Lower lobe of right lung (tissue), 2 donors: ENCODE data around the gene SEMA5A. TPM values are rescaled to one million over a fixed set of nuclear protein-coding genes. Genes with fewer than 3 reads are reported as not detected.

Source experiments
- ATAC-seq, 2 donors: fragments of 200-7000 bp; cut with Tn5 transposase; one replicate each; pipeline ENCODE4 v1.9.1; 2020 to 2022; ENCODE audit warnings: mild to moderate bottlenecking in 2 of 2, moderate library complexity in 2 of 2
- DNase-seq: peaks from one replicate; pipeline ENCODE4 v3.0.0-alpha.2; 2020
- H3K27ac ChIP-seq: fragments of 200-600 bp; one replicate; pipeline ENCODE4 v1.8.0; 2022
- H3K27me3 ChIP-seq: fragments of 200-600 bp; one replicate; pipeline ENCODE4 v1.8.0; 2022; ENCODE audit warnings: low read depth
- H3K36me3 ChIP-seq: fragments of 200-600 bp; one replicate; pipeline ENCODE4 v1.8.0; 2022; ENCODE audit warnings: mild to moderate bottlenecking
- H3K4me1 ChIP-seq: fragments of 200-600 bp; one replicate; pipeline ENCODE4 v1.8.0; 2022
- H3K4me3 ChIP-seq: fragments of 200-600 bp; one replicate; pipeline ENCODE4 v1.8.0; 2022; ENCODE audit warnings: mild to moderate bottlenecking
- H3K9me3 ChIP-seq: fragments of 200-600 bp; one replicate; pipeline ENCODE4 v1.8.0; 2022
- intact Hi-C: fragments of 100-400 bp; cut with DNase I; formaldehyde crosslinking; loops from one replicate; pipeline ENCODE4 v1.11.0; 2022
- total RNA-seq: library from RNA; stranded (reverse); fragmentation: NEBNext Ultra II Directional; extraction: Animal tissue kit (Norgen Biotek cat#: 25700); gene quantifications from one replicate; pipeline ENCODE4 v1.2.1, GENCODE V29; 2021
- TF ChIP-seq, protein P1 (sequence below): fragments of 200-600 bp; IDR thresholded peaks from one replicate; pipeline ENCODE4 v1.8.0; 2022; ENCODE audit warnings: antibody characterized with exemption, mild to moderate bottlenecking
- donor health status: DM: no; HTN: yes; CAD: no; lungs with severe emphysema.

Gene SEMA5A
- total RNA-seq, 1 donor from 2014 or later: 29.3 TPM

DNA sequence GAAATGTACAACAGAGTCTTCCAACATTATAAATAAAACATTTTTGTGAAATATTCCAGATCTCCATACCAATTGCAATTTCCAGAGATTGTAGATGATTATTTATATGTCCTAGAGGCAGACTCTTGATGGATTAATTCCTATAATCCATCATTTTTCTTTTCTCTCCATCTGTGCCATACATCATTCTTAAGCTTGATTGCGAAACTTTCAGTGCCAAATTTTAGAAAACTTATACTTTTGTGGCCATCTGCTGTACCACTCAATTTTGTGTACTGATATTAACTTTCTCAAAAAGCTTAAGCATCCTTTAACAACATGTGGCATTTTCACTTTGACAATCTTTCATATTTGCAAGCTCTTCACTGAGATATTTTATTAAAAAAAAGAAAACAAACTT is 446.9 kb downstream of the SEMA5A start:
- Histone ChIP-seq H3K4me3 (no peak overlapping the region), H3K36me3 (no peaks in the 10 kb centered on the region), H3K4me1 (no peaks in the 10 kb centered on the region), H3K27me3 (no peaks in the 10 kb centered on the region), H3K9me3 (no peaks in the 10 kb centered on the region), H3K27ac (no peak overlapping the region)
- no peak for DNase-seq
- no peak for ATAC-seq
- TF ChIP-seq, protein P1, sequence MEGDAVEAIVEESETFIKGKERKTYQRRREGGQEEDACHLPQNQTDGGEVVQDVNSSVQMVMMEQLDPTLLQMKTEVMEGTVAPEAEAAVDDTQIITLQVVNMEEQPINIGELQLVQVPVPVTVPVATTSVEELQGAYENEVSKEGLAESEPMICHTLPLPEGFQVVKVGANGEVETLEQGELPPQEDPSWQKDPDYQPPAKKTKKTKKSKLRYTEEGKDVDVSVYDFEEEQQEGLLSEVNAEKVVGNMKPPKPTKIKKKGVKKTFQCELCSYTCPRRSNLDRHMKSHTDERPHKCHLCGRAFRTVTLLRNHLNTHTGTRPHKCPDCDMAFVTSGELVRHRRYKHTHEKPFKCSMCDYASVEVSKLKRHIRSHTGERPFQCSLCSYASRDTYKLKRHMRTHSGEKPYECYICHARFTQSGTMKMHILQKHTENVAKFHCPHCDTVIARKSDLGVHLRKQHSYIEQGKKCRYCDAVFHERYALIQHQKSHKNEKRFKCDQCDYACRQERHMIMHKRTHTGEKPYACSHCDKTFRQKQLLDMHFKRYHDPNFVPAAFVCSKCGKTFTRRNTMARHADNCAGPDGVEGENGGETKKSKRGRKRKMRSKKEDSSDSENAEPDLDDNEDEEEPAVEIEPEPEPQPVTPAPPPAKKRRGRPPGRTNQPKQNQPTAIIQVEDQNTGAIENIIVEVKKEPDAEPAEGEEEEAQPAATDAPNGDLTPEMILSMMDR: no peak
- intact Hi-C loops: no loop called here

DNA sequence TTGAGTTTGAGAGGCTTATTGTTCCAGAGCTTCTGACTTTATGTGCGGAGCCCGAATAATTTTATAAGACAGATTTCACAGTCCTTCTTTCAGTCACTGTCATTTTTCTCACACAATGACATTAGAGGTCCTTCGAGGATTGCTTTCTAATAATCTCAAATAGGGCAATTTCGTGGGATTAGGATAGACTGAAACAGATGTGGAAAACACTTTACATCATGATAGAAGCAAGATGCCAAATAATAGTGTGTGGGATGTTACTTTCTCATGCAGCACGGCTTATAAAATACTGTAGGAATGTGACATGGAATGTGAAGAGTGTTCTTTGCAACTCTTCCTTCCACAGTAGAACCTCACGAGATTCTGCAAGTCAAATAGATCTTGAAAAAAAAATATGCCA is 451.3 kb downstream of the SEMA5A start:
- no peak overlapping the region for H3K4me3 ChIP-seq
- no peaks in the 10 kb centered on the region for H3K36me3 ChIP-seq
- H3K27me3 ChIP-seq: no peaks in the 10 kb centered on the region
- intact Hi-C loops: no loop called here
- H3K27ac ChIP-seq: no peak overlapping the region
- no peaks in the 10 kb centered on the region for H3K4me1 ChIP-seq
- TF ChIP-seq, protein P1: no peak
- no peak for DNase-seq
- no peaks in the 10 kb centered on the region for H3K9me3 ChIP-seq
- ATAC-seq: no peak

DNA sequence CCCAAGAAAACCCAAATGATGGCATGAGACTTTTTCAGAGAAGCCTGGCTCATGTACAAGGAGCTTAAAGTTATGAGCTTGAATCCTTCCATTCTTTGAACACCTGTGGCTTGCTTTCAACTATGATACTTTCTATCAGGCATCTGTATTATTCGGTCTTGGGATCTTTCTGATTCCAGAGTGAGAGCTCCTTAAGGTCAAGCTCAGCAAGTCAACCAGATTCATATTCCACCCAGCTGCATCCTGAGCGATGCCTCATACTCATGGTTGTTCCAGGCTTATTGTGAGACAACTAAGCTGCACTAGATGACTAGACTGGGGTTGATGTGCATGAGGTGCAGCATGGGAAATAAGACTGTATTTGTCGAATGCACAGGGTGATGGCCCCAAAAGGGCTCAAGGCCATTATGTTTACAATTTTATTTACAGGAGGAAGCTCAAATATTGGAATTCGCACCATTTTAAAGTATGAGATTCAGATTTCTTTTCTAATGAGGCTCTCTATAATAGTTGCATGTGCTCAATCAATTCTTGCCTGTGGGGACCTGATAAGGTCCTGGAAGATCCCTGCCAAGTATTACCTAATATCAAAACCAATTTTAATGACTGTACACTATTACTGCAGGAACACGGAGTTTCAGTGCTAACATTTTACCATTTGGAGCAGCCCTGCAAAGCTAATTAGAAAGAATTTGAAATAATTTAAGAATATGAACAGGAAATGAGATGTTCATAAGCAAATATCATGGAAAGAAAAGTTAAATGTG is 453.8 kb downstream of the SEMA5A start:
- intact Hi-C loops: no loop called here
- Histone ChIP-seq H3K27ac (no peak overlapping the region), H3K4me1 (no peaks in the 10 kb centered on the region), H3K4me3 (no peak overlapping the region), H3K27me3 (no peaks in the 10 kb centered on the region), H3K9me3 (no peaks in the 10 kb centered on the region), H3K36me3 (no peaks in the 10 kb centered on the region)
- DNase-seq (no peak), ATAC-seq (no peak)
- TF ChIP-seq, protein P1: no peak

- no peak for ATAC-seq
- intact Hi-C loops: no loop called here
- H3K9me3 ChIP-seq: no peaks in the 10 kb centered on the region
- TF ChIP-seq, protein P1: no peak
- DNase-seq: no peak
- no peak overlapping the region for H3K27ac ChIP-seq
- no peak overlapping the region for H3K4me3 ChIP-seq
- H3K36me3 ChIP-seq: no peaks in the 10 kb centered on the region
- no peaks in the 10 kb centered on the region for H3K27me3 ChIP-seq
- H3K4me1 ChIP-seq: no peaks in the 10 kb centered on the region
Observed at GRCh38 chr5:9090381-9091026, 455.4 kb downstream of the SEMA5A start.

DNA sequence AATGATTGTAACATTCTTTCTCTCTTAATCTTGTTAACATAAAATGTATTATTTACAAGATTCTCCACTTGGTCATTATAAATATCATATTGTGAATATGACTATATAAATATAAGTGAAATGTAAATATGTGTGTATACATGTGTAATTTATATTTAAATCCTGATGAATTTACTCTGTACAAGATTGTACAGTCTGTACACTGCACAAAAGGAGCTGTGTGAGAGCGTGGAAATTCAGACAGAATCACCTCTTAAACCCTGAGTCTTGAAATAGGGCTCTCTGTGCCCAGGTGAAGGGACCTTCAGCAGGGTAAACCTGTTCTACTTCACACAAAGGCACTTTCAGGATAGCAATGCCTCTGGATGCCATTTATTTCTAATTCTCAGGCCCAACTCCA is 456.0 kb downstream of the SEMA5A start:
- TF ChIP-seq, protein P1: no peak
- no peaks in the 10 kb centered on the region for H3K27me3 ChIP-seq
- intact Hi-C loops: no loop called here
- ATAC-seq (no peak), DNase-seq (no peak)
- H3K4me3 ChIP-seq: no peak overlapping the region
- no peaks in the 10 kb centered on the region for H3K4me1 ChIP-seq
- H3K36me3 ChIP-seq: no peaks in the 10 kb centered on the region
- no peaks in the 10 kb centered on the region for H3K9me3 ChIP-seq
- no peak overlapping the region for H3K27ac ChIP-seq
